G401.6 (cell line): ENCODE measurements around the gene ARHGAP18.

Source experiments
- FAIRE-seq: peaks from 2 replicates; lab custom pipeline; 2012; peaks lifted over from hg19 to GRCh38; lab: Jason Lieb, UNC

Gene ARHGAP18

DNA sequence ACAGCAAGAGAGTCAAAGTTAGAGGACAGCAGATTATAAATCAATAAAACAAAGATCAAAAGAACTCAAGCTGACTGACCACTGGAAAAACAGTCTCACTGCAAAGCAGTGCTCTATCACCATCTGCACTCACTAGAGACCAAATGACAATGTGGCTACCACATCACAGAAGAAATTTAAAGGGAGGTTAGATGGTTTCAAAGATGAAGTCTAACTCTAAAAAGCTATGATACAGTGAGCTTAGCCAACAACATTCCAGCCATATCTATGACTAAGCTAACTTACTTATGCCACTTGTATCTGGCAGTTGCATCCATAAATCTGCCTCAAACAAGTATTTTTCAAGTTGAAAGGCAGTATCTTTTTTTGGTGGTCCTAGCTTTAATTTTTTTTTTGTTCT is 68.6 kb downstream of the ARHGAP18 start:
- FAIRE-seq, result no peak

DNA sequence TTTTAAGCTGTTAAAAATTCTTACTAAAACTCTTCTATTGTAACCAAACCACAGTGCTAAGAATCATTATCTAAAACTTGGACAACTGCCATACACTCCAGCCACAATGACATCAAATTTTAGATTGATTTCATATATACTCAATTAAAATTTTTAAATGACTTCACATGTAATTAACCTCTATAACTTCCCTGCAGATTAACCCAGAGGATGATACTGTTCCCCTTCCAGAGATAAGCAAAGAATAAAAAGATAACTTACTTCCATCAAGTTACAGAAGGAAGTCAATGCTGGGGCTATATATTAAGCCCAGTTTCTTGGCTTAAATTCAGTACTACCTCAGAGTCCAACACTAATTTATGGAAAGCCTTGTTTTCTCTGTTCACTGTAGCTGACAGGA is 71.3 kb downstream of the ARHGAP18 start:
- FAIRE-seq, result no peak

DNA sequence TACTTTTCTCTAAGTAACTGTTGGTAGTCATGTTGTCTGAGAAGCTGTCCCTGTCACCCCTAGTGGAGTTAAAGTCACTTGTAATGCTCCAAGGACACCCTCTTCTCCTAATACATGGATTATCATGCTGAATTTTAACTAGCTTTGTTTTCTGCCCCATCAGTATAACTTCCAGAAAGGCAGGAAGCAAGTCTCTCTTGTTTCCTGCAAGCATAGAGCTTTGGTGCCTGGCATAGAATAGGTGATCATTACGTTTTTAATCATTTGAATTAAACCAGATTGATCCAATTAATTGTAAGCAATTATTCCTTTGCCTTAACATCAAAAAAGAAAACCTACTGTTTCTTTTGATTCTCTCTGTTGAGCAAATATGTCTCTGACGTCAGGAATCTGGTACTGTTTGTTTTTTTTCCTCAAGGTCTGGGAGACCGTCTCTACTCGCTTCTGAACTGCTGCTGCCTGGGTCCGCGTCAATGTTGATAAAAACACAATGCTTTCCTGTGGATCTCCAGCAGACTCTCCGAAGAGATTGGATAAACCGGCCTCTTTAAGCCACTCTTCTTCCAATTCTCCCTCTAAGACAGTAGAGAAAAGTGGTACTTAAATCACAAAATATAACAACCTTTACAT is 71.8 kb downstream of the ARHGAP18 start:
- no peak for FAIRE-seq

GRCh38 chr6:129637340-129638054 is 72.5 kb downstream of the ARHGAP18 start:
- no peak for FAIRE-seq

DNA sequence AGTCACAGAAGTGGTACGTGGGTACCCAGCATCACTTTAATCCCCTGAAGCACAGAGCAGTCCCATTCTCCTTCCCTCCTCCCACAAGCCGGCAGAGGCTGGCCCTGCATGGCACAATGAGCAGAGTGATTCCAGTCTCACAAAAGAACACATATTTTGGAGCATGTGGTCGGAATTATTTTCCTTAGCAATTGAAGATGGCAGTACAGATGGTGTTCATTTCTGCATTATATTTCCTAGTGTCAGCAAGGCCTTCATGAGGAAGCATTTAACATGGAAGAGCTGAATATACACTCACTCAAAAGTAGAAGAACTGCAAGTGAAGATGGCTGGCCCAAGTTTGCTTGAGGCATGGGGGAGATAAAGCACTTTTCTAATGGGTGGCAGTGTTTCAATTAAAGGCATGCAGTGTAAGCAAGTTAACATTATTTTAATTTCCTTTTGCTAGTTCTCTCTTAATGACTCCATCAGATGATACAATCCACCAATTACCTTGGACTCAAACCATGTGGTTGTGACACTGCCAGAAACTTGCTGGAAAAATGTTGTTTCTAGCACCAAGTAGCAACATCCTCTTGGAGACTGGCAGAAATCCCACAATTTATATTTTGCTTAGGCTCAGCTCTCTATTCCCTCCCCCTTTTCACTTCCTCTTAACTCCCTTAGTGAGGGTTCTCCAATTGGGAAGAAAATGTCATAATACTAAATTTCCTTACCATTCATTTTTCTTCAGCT is 74.4 kb downstream of the ARHGAP18 start:
- no peak for FAIRE-seq

- FAIRE-seq, result no peak
These were observed 75.4 kb downstream of the ARHGAP18 start for GRCh38 chr6:129634411-129635230.

DNA sequence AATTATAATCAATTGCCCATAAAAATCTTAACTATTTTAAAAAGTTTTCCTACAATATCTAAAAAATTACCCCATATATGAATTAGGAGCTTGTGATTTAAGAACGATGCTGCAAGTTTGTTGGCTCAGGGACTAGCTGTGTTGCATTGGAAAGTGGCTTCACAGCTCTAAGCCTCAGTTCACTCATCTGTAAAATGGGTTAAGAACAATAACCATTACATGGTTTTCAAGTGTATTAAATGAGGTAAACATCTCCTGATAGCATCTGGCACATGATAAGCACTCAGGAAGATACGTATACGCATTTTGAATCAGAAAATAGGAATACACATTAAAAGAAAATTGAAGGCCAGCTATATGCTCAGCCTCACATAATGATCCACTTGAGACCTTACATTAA is 76.4 kb downstream of the ARHGAP18 start:
- FAIRE-seq, result no peak

DNA sequence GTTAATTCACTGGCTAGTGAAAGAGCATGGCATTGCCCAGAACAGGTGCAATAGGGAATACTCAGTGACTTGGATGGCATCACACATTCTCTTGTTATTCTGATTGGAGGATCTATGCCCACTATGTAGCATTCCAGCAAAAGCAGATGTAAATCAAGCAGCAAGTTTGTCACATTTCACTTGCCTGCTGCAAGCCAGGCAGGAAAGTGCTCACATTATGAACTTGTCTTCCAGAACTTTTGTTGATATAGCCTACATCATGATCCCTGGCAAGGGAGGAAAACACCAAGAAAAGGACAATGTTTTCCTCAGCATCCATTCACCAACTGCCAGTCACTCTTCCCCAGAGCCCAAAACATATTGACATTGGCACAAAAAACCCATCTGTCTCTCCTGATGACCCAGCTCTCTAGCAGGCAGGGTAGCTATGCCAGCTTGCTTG is 77.8 kb downstream of the ARHGAP18 start:
- no peak for FAIRE-seq

- no peak for FAIRE-seq
These were observed 78.9 kb downstream of the ARHGAP18 start for GRCh38 chr6:129631070-129631469.

- no peak for FAIRE-seq
These were observed 79.4 kb downstream of the ARHGAP18 start for GRCh38 chr6:129630596-129630995.

GRCh38 chr6:129628101-129628815 is 81.7 kb downstream of the ARHGAP18 start:
- no peak for FAIRE-seq

- no peak for FAIRE-seq
These were observed 85.5 kb downstream of the ARHGAP18 start for GRCh38 chr6:129624488-129624887.

DNA sequence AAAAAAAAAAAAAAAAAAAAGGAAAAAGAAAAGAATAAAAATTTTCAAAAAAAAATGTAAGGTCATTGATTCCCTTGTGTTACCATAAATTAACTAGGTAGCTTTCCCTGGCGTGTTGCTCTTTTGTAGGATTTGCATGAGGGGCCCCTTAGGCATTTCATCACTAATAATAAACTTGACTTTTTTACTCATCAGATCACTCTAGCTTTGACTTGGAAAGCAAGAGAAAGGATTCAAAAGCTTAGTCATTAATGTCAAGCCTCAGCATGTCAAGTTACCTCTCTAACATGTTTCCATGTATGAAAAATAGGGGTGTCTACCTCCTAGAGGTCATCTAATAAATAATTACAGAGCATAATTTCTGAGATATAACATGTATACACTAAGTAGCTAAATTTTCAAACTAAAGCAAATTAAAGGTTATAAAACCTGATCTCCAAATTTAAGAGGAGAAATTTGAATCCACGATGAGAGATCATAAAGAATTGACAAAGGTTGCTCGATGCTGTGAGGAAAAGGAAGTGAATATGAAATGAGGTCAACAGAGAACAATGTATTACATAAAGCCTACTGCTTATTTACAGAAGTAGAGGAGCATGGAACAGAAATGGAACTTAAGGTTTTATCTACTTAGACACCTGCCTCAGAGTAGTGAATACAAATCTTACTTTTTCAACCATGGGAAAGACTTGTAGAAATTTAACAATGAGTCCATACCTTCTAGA is 86.8 kb downstream of the ARHGAP18 start:
- no peak for FAIRE-seq

GRCh38 chr6:129621252-129621651 is 88.7 kb downstream of the ARHGAP18 start:
- FAIRE-seq, result no peak

DNA sequence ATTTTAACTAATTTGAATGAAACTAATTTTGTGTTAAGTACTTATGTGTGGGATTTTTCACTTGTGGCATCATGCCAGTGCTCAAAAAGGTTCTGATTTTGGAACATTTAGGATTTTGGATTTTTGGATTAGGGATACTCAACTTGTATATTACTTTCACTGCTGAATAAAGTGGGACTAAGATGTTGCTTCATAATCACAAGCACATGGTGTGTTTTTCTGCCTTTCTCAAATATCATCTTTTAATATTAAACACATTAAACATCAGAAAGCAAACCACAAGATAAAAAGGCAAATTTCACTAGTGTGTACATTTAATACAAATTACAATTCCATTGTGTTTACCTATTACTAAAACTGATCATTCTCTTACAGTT is 89.8 kb downstream of the ARHGAP18 start:
- no peak for FAIRE-seq

GRCh38 chr6:129619579-129620233 is 90.3 kb downstream of the ARHGAP18 start:
- FAIRE-seq, result no peak

DNA sequence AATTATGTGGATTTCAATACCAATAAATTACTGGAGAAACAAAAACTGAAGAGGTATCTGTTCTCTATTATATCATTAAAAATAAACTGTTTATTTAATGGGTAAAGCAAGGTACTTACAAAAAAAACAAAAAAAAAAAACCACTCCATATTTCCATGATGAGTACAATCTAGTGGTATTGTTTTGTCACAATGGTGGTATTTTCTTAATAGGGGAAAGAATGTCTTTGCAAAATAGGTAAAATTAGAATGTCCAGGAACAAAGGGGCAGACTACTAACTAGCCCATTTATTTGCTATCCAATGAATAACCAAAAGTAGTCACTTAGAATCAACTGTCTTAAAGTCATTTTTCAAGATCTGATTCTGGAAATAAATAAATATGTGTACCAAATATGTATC is 92.0 kb downstream of the ARHGAP18 start:
- no peak for FAIRE-seq

GRCh38 chr6:129615496-129615895 is 94.5 kb downstream of the ARHGAP18 start:
- no peak for FAIRE-seq

GRCh38 chr6:129615020-129615419 is 95.0 kb downstream of the ARHGAP18 start:
- no peak for FAIRE-seq

GRCh38 chr6:129614464-129614863 is 95.5 kb downstream of the ARHGAP18 start:
- no peak for FAIRE-seq

DNA sequence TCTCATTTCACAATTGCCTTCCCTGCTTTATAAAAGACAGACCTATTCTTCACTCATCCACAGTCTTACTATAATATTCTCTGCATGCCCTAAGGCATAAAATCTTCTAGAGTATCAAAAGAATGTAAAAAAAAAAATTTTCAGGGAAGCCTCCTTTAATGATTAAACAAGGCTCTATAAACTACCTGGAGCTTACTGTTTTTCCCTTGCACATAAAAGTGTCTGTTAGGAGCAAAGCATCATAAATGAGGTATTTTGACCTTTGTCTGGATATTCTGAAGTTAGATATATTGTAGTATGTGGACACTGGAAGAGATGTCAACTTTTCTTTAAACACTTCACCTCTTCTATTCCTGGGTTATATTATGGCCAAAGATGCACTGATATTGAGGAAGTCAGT is 97.5 kb downstream of the ARHGAP18 start:
- no peak for FAIRE-seq
